Endodermal cell (in vitro differentiated cells): Measurements from ENCODE around the gene DRGX. TPM values are rescaled to one million over a fixed set of nuclear protein-coding genes. Genes with fewer than 3 reads are reported as not detected.

Experiments used
- DNase-seq: peaks from one replicate; pipeline ENCODE4 v3.0.0-alpha.2; 2017
- H3K27ac ChIP-seq: 2 replicates; pipeline ENCODE4 v1.5.1; 2013; ENCODE audit warnings: mild to moderate bottlenecking, low read depth, low read length, moderate library complexity
- H3K27me3 ChIP-seq: 2 replicates; pipeline ENCODE4 v1.6.1; 2013; ENCODE audit warnings: mild to moderate bottlenecking, low read length, moderate library complexity; ENCODE audit not compliant: insufficient read depth, control insufficient read depth, poor library complexity, severe bottlenecking
- H3K36me3 ChIP-seq: 2 replicates; pipeline ENCODE4 v1.7.0; 2013; ENCODE audit warnings: mild to moderate bottlenecking, low read length, moderate library complexity; ENCODE audit not compliant: control insufficient read depth, insufficient read depth
- H3K4me1 ChIP-seq: one replicate; pipeline ENCODE4 v1.7.0; 2013; ENCODE audit warnings: low read length; ENCODE audit not compliant: control insufficient read depth, insufficient read depth
- H3K4me3 ChIP-seq: 2 replicates; pipeline ENCODE4 v1.5.1; 2013; ENCODE audit warnings: mild to moderate bottlenecking, low read length, moderate library complexity
- H3K9ac ChIP-seq: 2 replicates; pipeline ENCODE4 v1.6.1; 2013; ENCODE audit warnings: mild to moderate bottlenecking, low read length, moderate library complexity; ENCODE audit not compliant: poor library complexity, severe bottlenecking; ENCODE audit errors: extremely low read depth
- H3K9me3 ChIP-seq: 2 replicates; pipeline ENCODE4 v1.6.1; 2013; ENCODE audit warnings: mild to moderate bottlenecking, low read length, moderate library complexity; ENCODE audit not compliant: control insufficient read depth
- H3K27ac Mint-ChIP-seq: 2 replicates; pipeline ENCODE4 v1.8.0; 2020; ENCODE audit warnings: mixed read lengths
- H3K27me3 Mint-ChIP-seq: 2 replicates; pipeline ENCODE4 v1.8.0; 2021; ENCODE audit warnings: mild to moderate bottlenecking, mixed read lengths; ENCODE audit not compliant: insufficient read depth
- H3K36me3 Mint-ChIP-seq: 2 replicates; pipeline ENCODE4 v1.8.0; 2020; ENCODE audit warnings: low read depth, mixed read lengths
- H3K4me1 Mint-ChIP-seq: 2 replicates; pipeline ENCODE4 v1.8.0; 2020; ENCODE audit warnings: mixed read lengths
- H3K4me3 Mint-ChIP-seq: 2 replicates; pipeline ENCODE4 v1.8.0; 2020; ENCODE audit warnings: mild to moderate bottlenecking, moderate library complexity, mixed read lengths
- H3K9me3 Mint-ChIP-seq: 2 replicates; pipeline ENCODE4 v1.8.0; 2020; ENCODE audit warnings: mild to moderate bottlenecking, mixed read lengths
- WGBS, 2 experiments: methylation state at CpG; one replicate each; pipeline versions ENCODE4 v1.1.5 to v1.1.7; 2013; ENCODE audit warnings: missing lambda C conversion rate in 2 of 2, mixed read lengths in 1 of 2; ENCODE audit not compliant: insufficient coverage in 1 of 2, insufficient read length in 1 of 2; 5-methylcytosine and 5-hydroxymethylcytosine counted together
- total RNA-seq, 2 donors: library from RNA; stranded (reverse); fragmentation: NEBNext Ultra II Directional in 1 of 2; extraction: Animal tissue kit (Norgen Biotek cat#: 25700) in 1 of 2; gene quantifications; 2 replicates in 1 of 2; 3 replicates in 1 of 2; pipeline ENCODE4 v1.2.1, GENCODE V29; 2021
- TF ChIP-seq, protein P1 (sequence below): fragments of 200-600 bp; sonication (generic); conservative IDR thresholded peaks from 2 replicates; pipeline ENCODE4 v1.5.0; 2021; ENCODE audit warnings: antibody characterized with exemption, mild to moderate bottlenecking

Gene DRGX
- total RNA-seq, 2 donors from 2014 or later: not detected

DNA sequence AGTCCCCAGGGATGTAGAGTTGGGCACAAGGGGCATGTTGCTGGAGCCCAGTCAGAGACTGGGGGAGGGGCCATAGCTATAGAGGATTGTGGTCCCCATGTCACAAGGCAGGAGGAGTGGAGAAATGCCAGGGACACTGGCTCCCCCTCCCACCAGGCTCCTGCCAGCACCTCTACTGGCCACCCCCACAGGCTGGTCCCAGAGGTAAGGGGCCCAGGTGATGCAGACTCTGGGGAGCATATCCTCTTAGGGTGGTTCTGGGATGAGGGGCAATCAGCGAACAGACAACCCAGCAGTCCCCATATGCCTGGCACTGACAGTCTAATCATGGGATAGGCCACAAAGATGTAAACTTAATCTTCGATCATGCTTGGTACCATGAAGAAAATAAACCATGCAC lies 75.7 kb downstream of the DRGX start:
- H3K36me3 Mint-ChIP-seq: no peaks in the 10 kb centered on the region
- Histone ChIP-seq H3K9ac (no peak overlapping the region), H3K36me3 (no peaks in the 10 kb centered on the region), H3K4me3 (no peak overlapping the region), H3K27me3 (no peaks in the 10 kb centered on the region), H3K27ac (no peak overlapping the region), H3K4me1 (no peaks in the 10 kb centered on the region), H3K9me3 (no peaks in the 10 kb centered on the region)
- no peak overlapping the region for H3K27ac Mint-ChIP-seq
- WGBS, 2 experiments: 85 to 93% methylated on average over 2 of the region's 2 CpGs
- DNase-seq: no peak
- H3K27me3 Mint-ChIP-seq: peaks cover 3% of the 10 kb centered on the region
- H3K4me3 Mint-ChIP-seq: no peak overlapping the region
- no peaks in the 10 kb centered on the region for H3K4me1 Mint-ChIP-seq
- TF ChIP-seq, protein P1, sequence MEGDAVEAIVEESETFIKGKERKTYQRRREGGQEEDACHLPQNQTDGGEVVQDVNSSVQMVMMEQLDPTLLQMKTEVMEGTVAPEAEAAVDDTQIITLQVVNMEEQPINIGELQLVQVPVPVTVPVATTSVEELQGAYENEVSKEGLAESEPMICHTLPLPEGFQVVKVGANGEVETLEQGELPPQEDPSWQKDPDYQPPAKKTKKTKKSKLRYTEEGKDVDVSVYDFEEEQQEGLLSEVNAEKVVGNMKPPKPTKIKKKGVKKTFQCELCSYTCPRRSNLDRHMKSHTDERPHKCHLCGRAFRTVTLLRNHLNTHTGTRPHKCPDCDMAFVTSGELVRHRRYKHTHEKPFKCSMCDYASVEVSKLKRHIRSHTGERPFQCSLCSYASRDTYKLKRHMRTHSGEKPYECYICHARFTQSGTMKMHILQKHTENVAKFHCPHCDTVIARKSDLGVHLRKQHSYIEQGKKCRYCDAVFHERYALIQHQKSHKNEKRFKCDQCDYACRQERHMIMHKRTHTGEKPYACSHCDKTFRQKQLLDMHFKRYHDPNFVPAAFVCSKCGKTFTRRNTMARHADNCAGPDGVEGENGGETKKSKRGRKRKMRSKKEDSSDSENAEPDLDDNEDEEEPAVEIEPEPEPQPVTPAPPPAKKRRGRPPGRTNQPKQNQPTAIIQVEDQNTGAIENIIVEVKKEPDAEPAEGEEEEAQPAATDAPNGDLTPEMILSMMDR: no peak
- no peaks in the 10 kb centered on the region for H3K9me3 Mint-ChIP-seq

DNA sequence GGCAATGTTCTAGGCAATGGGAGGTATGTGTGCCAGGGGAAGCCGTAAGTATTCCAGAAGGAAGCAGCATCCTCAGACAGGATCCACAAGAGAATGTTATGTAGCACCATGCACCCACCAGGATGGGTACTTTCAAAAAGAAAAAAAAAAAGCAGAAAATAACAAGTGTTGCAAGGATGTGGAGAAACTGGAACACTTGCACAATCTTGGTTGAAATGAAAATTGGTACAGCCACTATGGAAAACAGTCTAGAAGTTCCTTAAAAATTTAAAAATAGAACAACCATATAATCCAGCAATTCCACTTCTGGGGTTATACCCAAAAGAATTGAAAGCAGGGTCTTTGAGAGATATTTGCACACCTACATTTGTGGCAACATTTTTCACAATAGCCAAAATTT lies 76.7 kb downstream of the DRGX start:
- 100% methylated on average over 1 of the region's 1 CpG for WGBS, 2 experiments
- no peaks in the 10 kb centered on the region for H3K36me3 ChIP-seq
- H3K4me1 ChIP-seq: no peaks in the 10 kb centered on the region
- Mint-ChIP-seq H3K36me3 (no peaks in the 10 kb centered on the region), H3K27me3 (peaks cover 3% of the 10 kb centered on the region), H3K4me3 (no peak overlapping the region), H3K27ac (no peak overlapping the region), H3K4me1 (no peaks in the 10 kb centered on the region), H3K9me3 (no peaks in the 10 kb centered on the region)
- no peak overlapping the region for H3K27ac ChIP-seq
- no peak overlapping the region for H3K4me3 ChIP-seq
- TF ChIP-seq, protein P1: no peak
- no peak for DNase-seq
- H3K9ac ChIP-seq: no peak overlapping the region
- H3K9me3 ChIP-seq: no peaks in the 10 kb centered on the region
- no peaks in the 10 kb centered on the region for H3K27me3 ChIP-seq

DNA sequence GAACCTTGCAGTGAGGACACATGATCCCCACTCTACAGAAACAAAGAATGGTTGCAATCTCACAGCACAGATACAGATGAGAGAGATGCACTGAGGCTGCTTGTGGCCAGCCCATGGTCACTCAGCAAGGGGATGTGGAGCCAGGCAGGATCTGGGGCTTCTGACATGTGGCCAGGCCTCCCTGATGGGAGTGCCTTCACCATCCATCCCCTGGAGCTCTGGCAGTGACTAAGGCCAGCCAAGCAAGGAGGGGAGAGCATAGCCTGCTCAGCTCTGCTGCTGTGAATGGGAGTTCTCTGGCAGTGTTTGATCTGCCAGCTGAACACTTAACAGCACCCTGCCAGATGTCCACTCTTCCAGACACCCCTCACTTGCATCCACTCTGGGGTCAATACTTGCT lies 77.1 kb downstream of the DRGX start:
- TF ChIP-seq, protein P1: no peak

More for the DNA sequence above, 77.1 kb downstream of the DRGX start:
- no peak overlapping the region for H3K27ac Mint-ChIP-seq
- Histone ChIP-seq H3K4me1 (no peaks in the 10 kb centered on the region), H3K9me3 (no peaks in the 10 kb centered on the region), H3K36me3 (no peaks in the 10 kb centered on the region), H3K27ac (no peak overlapping the region), H3K27me3 (no peaks in the 10 kb centered on the region), H3K9ac (no peak overlapping the region), H3K4me3 (no peak overlapping the region)
- no peak overlapping the region for H3K4me3 Mint-ChIP-seq
- H3K27me3 Mint-ChIP-seq: peaks cover 3% of the 10 kb centered on the region
- no peaks in the 10 kb centered on the region for H3K36me3 Mint-ChIP-seq
- no peak for DNase-seq
- H3K4me1 Mint-ChIP-seq: no peaks in the 10 kb centered on the region
- no peaks in the 10 kb centered on the region for H3K9me3 Mint-ChIP-seq
